Neuronal stem cell (in vitro differentiated cells): Measurements from ENCODE around the gene DTX2.
A peak's percentile ranks its signal among the peaks of the same experiment; 100 is the strongest.
"Not testable (repeated sequence)": the region's sequence is repeated elsewhere in the genome, so short reads cannot be mapped to it uniquely, and the experiment has no call there.

Experiments used
- DNase-seq: peaks from one replicate; pipeline ENCODE4 v3.0.0-alpha.2; 2013; ENCODE audit warnings: low spot score
- H2AFZ ChIP-seq: one replicate; pipeline ENCODE4 v1.6.1; 2013; ENCODE audit warnings: mild to moderate bottlenecking, low read length, inconsistent platforms
- H2AK5ac ChIP-seq: 2 replicates; pipeline ENCODE4 v1.6.1; 2013; ENCODE audit warnings: low read depth, mild to moderate bottlenecking, inconsistent platforms, low read length, moderate library complexity, mixed read lengths
- H2BK120ac ChIP-seq: 2 replicates; pipeline ENCODE4 v1.6.1; 2013; ENCODE audit warnings: low read depth, mild to moderate bottlenecking, inconsistent platforms, low read length, moderate library complexity, mixed read lengths
- H2BK12ac ChIP-seq: one replicate; pipeline ENCODE4 v1.6.1; 2013; ENCODE audit warnings: low read length, inconsistent platforms
- H2BK15ac ChIP-seq: 2 replicates; pipeline ENCODE4 v1.6.1; 2013; ENCODE audit warnings: mild to moderate bottlenecking, low read length, inconsistent platforms, mixed read lengths
- H2BK5ac ChIP-seq: one replicate; pipeline ENCODE4 v1.6.1; 2013; ENCODE audit warnings: inconsistent platforms, mild to moderate bottlenecking, low read length, moderate library complexity
- H3K14ac ChIP-seq: one replicate; pipeline ENCODE4 v1.6.1; 2013; ENCODE audit warnings: low read length, inconsistent platforms
- H3K18ac ChIP-seq: 2 replicates; pipeline ENCODE4 v1.6.1; 2013; ENCODE audit warnings: low read length, inconsistent platforms
- H3K23ac ChIP-seq: 2 replicates; pipeline ENCODE4 v1.6.1; 2013; ENCODE audit warnings: low read depth, mild to moderate bottlenecking, mixed read lengths, low read length, inconsistent platforms; ENCODE audit not compliant: poor library complexity
- H3K27ac ChIP-seq: replicated peaks from 3 replicates; pipeline ENCODE4 v1.5.1; 2013; ENCODE audit warnings: low read length, inconsistent platforms
- H3K27me3 ChIP-seq, 3 experiments: 2 replicates each; pipeline ENCODE4 v1.6.1; 2013; ENCODE audit warnings: low read length in 3 of 3, mild to moderate bottlenecking in 2 of 3, inconsistent platforms in 1 of 3, low read depth in 1 of 3, mixed read lengths in 1 of 3, moderate library complexity in 1 of 3; ENCODE audit not compliant: control insufficient read depth in 3 of 3, insufficient read depth in 3 of 3
- H3K36me3 ChIP-seq, 2 donors: replicated peaks in 1 of 2; 2 replicates each; pipeline ENCODE4 v1.6.1; 2013; ENCODE audit warnings: low read length in 2 of 2; ENCODE audit not compliant: control insufficient read depth in 2 of 2, insufficient read depth in 2 of 2
- H3K4ac ChIP-seq: 2 replicates; pipeline ENCODE4 v1.6.1; 2013; ENCODE audit warnings: inconsistent platforms, mild to moderate bottlenecking, low read length, moderate library complexity
- H3K4me1 ChIP-seq, 2 donors: 1 replicate in 1 of 2; 2 replicates in 1 of 2; pipeline ENCODE4 v1.6.1; 2013; ENCODE audit warnings: low read length in 2 of 2, low read depth in 1 of 2; ENCODE audit not compliant: control insufficient read depth in 2 of 2, insufficient read depth in 1 of 2
- H3K4me2 ChIP-seq: one replicate; pipeline ENCODE4 v1.6.1; 2013; ENCODE audit warnings: mild to moderate bottlenecking, low read length, inconsistent platforms; ENCODE audit not compliant: insufficient read depth, poor library complexity, severe bottlenecking
- H3K4me3 ChIP-seq, 2 donors: 2 replicates each; pipeline ENCODE4 v1.5.1; 2013; ENCODE audit warnings: low read length in 2 of 2, mild to moderate bottlenecking in 2 of 2, inconsistent platforms in 1 of 2, moderate library complexity in 1 of 2
- H3K79me1 ChIP-seq: one replicate; pipeline ENCODE4 v1.6.1; 2013; ENCODE audit warnings: low read depth, mild to moderate bottlenecking, inconsistent platforms, low read length, moderate library complexity
- H3K9ac ChIP-seq: one replicate; pipeline ENCODE4 v1.6.1; 2013; ENCODE audit warnings: mild to moderate bottlenecking, low read depth, low read length, inconsistent platforms; ENCODE audit not compliant: poor library complexity
- H3K9me3 ChIP-seq, 2 donors: replicated peaks in 1 of 2; 2 replicates each; pipeline versions ENCODE3 to v1.6.1; 2013; ENCODE audit warnings: low read length in 2 of 2, mild to moderate bottlenecking in 2 of 2, inconsistent platforms in 1 of 2, low read depth in 1 of 2, mixed read lengths in 1 of 2, moderate library complexity in 1 of 2; ENCODE audit not compliant: control insufficient read depth in 2 of 2, insufficient read depth in 1 of 2
- H4K8ac ChIP-seq: one replicate; pipeline ENCODE4 v1.6.1; 2013; ENCODE audit warnings: low read depth, mild to moderate bottlenecking, inconsistent platforms, low read length, moderate library complexity
- H4K91ac ChIP-seq: one replicate; pipeline ENCODE4 v1.6.1; 2013; ENCODE audit warnings: low read length, low read depth, mild to moderate bottlenecking, inconsistent platforms; ENCODE audit not compliant: poor library complexity
- WGBS, 2 donors: extraction: QIAGEN DNeasy Blood & Tissue Kit; methylation state at CpG; one replicate each; pipeline ENCODE4 v1.1.7; 2013; ENCODE audit warnings: missing lambda C conversion rate in 2 of 2, mixed read lengths in 1 of 2; ENCODE audit not compliant: insufficient read length in 2 of 2, insufficient replicate concordance in 1 of 2; ENCODE audit errors: extremely low coverage in 2 of 2; 5-methylcytosine and 5-hydroxymethylcytosine counted together

DTX2 gene

DNA sequence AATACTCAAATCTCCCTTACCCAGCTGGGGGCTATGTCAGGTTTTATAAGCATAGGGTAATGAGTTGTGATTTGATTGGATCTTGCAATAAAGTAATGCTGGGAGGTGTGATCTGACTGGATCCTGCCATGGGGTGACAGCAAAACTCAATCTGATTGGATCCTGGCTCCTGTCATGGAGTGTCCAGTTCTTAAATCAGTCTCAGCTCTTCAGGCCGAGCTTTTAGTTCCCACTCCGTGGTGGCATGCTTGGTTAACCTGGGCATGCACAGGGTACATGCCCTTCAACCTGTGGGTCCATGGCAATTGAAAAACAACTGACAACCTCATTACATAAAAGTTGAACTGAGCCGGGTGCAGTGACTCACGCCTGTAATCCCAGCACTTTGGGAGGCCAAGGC, 64.7 kb downstream of the DTX2 start:
- not testable (repeated sequence) for H2BK15ac ChIP-seq, H3K27me3 ChIP-seq, H2BK5ac ChIP-seq, H2AFZ ChIP-seq, H3K36me3 ChIP-seq, H2BK12ac ChIP-seq, H3K9ac ChIP-seq, H2AK5ac ChIP-seq, H3K4ac ChIP-seq, H2BK120ac ChIP-seq, H3K14ac ChIP-seq, DNase-seq, H3K4me3 ChIP-seq, H3K18ac ChIP-seq, H4K91ac ChIP-seq, H3K23ac ChIP-seq, H3K27ac ChIP-seq, H3K79me1 ChIP-seq, H3K4me2 ChIP-seq, H3K4me1 ChIP-seq, H4K8ac ChIP-seq, H3K9me3 ChIP-seq
- no CpG with 5 or more reads among the region's 4 CpGs for WGBS, 2 donors

DNA sequence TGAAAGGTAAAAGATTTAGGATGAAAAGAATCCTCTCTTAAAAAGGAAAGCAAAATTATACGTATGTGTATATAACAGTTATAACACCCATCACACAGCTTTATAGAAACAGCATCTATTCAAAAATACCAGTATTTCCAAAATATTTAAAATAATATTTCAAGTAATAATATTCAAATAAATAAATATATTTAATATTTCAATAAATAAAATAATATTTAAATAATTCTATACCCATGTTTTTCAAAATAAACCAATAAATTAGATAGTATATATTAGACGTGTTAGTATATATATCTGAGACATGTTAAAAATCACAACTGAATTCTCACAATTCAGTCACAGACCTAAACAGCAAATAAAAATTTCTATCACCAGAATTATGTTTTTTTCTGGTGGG, 70.1 kb downstream of the DTX2 start:
- not testable (repeated sequence) for H3K4me1 ChIP-seq, H2BK12ac ChIP-seq, H2BK5ac ChIP-seq, H3K9me3 ChIP-seq, H2AFZ ChIP-seq, H3K14ac ChIP-seq, H3K18ac ChIP-seq, H2BK15ac ChIP-seq, DNase-seq, H3K4me3 ChIP-seq, H4K91ac ChIP-seq, H3K27ac ChIP-seq, H3K9ac ChIP-seq, H3K4me2 ChIP-seq, H3K36me3 ChIP-seq, H4K8ac ChIP-seq, H3K4ac ChIP-seq, H2BK120ac ChIP-seq, H2AK5ac ChIP-seq, H3K79me1 ChIP-seq, H3K27me3 ChIP-seq, H3K23ac ChIP-seq
- WGBS, 2 donors, result no CpG with 5 or more reads among the region's 2 CpGs

DNA sequence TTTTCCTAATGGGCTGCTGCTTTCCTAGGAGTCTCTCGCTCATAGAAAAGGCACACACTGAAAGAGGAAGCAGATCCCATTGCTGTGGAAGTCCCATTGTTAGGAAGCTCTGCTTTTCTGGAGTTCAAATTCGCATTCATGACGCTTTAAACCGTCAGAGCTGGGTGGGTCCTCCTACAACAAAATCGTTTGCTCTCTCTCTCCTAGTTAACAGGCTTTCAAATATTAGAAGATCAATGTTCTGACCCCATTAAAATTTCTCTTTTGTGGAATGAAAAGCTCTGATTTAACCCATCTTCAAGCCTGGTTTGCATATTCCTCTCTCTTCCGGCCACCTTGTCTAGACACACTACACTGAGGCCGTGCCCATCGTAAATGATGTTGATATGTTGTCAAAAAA, 81.7 kb downstream of the DTX2 start, which contains the start of gene SPDYE16:
Gene SPDYE16, minus strand, starts transcription at position 101 of the 400 bp plus-strand sequence. CDS start 1,838 bp downstream, outside the sequence.
- H3K23ac ChIP-seq, H2AK5ac ChIP-seq, H3K36me3 ChIP-seq, H3K4me2 ChIP-seq, H2BK12ac ChIP-seq, H3K18ac ChIP-seq, H2BK5ac ChIP-seq, H4K91ac ChIP-seq, H3K9me3 ChIP-seq, H2BK120ac ChIP-seq, H2BK15ac ChIP-seq, H3K79me1 ChIP-seq, H2AFZ ChIP-seq, H3K4ac ChIP-seq, H4K8ac ChIP-seq, H3K4me3 ChIP-seq, H3K14ac ChIP-seq, H3K27ac ChIP-seq, H3K9ac ChIP-seq, DNase-seq, H3K27me3 ChIP-seq, H3K4me1 ChIP-seq: not testable (repeated sequence)
- no CpG with 5 or more reads among the region's 8 CpGs for WGBS, 2 donors

DNA sequence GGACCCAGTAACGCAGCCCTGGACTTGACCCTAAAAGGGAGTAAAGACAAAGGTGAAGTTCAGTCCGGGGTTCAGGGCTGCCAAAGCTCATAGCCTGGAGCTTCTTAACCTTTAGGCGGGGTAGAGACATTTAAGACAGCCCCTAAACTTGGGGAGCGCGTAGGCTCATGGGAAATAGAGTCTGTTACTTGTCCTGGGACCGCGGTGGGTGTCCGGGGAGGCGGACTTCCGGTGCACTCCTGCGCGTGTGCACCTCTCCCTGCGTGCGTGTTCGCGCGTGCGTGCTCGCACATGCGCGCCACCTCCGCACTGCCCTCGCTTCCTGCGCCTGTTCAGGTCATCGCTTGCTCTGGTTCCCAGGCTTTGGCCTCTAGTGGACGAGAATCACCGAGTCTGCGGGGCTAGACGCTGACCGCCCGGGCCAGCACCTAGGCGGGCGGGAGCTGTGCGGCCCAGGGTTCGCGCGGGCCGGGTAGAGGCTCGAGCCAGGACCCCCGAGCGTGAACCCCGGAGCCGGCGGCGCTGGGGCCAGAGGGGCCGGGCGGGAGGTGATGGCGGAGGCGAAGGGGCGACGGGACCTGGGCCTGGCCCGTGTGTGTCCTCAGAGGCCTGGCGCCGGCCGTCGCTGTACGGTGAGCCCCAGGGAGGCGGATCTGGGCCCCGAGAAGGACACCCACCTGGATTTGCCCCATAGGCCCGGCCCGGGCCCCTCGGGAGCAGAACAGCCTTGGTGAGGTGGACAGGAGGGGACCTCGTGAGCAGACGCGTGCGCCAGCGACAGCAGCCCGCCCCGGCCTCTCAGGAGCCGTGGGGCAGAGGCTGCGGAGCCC, 87.7 kb downstream of the DTX2 start:
- not testable (repeated sequence) for H2BK15ac ChIP-seq
- no CpG with 5 or more reads among the region's 71 CpGs for WGBS, 2 donors

More for the DNA sequence above, 87.7 kb downstream of the DTX2 start:
- H2AK5ac ChIP-seq, H3K79me1 ChIP-seq, H3K27me3 ChIP-seq, H3K14ac ChIP-seq, H2BK12ac ChIP-seq, H3K36me3 ChIP-seq, H3K27ac ChIP-seq, H2BK5ac ChIP-seq, H4K8ac ChIP-seq, H3K4ac ChIP-seq, H3K9me3 ChIP-seq, H3K4me1 ChIP-seq, H2BK120ac ChIP-seq: not testable (repeated sequence)
- Histone ChIP-seq H3K4me2 (peak overlapping the region; percentile 62), H3K23ac (peak overlapping the region; percentile 91), H2AFZ (peak overlapping the region; percentile 91), H3K18ac (peak overlapping the region; percentile 71), H3K9ac (peak overlapping the region; percentile 92), H4K91ac (peak overlapping the region; percentile 30), H3K4me3 (peak overlapping the region; percentile 72 to 93)
- DNase-seq, result peak; percentile 69
